Fibroblast of pulmonary artery (primary cell): ENCODE measurements around the gene HHIP.

Experiments used
- DNase-seq: peaks from one replicate; pipeline ENCODE4 v3.0.0-alpha.2; 2010; ENCODE audit warnings: low read depth
- H3K4me3 ChIP-seq: replicated peaks from 2 replicates; pipeline ENCODE4 v1.5.1; 2011; ENCODE audit warnings: low read depth, mild to moderate bottlenecking, control low read depth, low read length, moderate library complexity
- CTCF ChIP-seq: IDR thresholded peaks from 2 replicates; pipeline ENCODE4 v1.5.1; 2011; ENCODE audit warnings: mild to moderate bottlenecking, control low read depth, low read length, inconsistent platforms; ENCODE audit errors: missing control alignments

Gene HHIP

DNA sequence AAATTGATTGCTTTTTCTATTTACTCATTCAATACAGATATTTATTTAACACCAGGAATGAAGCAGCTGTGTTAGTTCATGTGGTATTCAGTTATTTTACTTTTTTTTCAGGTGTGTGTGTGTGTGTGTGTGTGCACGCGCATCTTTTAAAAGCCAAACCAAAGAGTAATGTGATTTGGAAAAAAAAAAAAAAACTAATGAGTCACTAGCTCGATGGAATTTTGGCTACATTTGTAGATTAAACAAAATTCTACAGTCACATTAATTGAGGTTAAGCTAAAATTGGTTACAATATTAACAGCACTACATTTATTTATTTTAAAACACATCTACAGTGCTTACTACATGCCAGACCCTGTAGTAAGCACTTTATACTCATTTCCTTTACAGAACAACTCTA, 66.8 kb downstream of the HHIP start:
- DNase-seq: no peak
- TF ChIP-seq CTCF: no peak
- no peak overlapping the region for H3K4me3 ChIP-seq

GRCh38 chr4:144714166-144714565, 68.2 kb downstream of the HHIP start:
- no peak for TF ChIP-seq CTCF
- H3K4me3 ChIP-seq: no peak overlapping the region

GRCh38 chr4:144715230-144715629, 69.3 kb downstream of the HHIP start:
- TF ChIP-seq CTCF: no peak
- DNase-seq: no peak

More at GRCh38 chr4:144714166-144714565, 68.2 kb downstream of the HHIP start:
- DNase-seq: no peak

GRCh38 chr4:144716778-144717177, 70.8 kb downstream of the HHIP start:
- TF ChIP-seq CTCF: no peak
- DNase-seq: no peak
- no peak overlapping the region for H3K4me3 ChIP-seq

More at GRCh38 chr4:144715230-144715629, 69.3 kb downstream of the HHIP start:
- no peak overlapping the region for H3K4me3 ChIP-seq

GRCh38 chr4:144718958-144719512, 73.1 kb downstream of the HHIP start:
- no peak for TF ChIP-seq CTCF
- no peak for DNase-seq
- no peak overlapping the region for H3K4me3 ChIP-seq

- no peak for TF ChIP-seq CTCF
- H3K4me3 ChIP-seq: no peak overlapping the region
- DNase-seq: no peak
Observed at GRCh38 chr4:144720491-144720890, 74.5 kb downstream of the HHIP start.

- no peak for DNase-seq
- H3K4me3 ChIP-seq: no peak overlapping the region
- no peak for TF ChIP-seq CTCF
Observed at GRCh38 chr4:144721994-144722393, 76.0 kb downstream of the HHIP start.
